ENCODE measurements around the gene DNAH17.
"Not testable (repeated sequence)": the region's sequence is repeated elsewhere in the genome, so short reads cannot be mapped to it uniquely, and the experiment has no call there.

Gene DNAH17

DNA sequence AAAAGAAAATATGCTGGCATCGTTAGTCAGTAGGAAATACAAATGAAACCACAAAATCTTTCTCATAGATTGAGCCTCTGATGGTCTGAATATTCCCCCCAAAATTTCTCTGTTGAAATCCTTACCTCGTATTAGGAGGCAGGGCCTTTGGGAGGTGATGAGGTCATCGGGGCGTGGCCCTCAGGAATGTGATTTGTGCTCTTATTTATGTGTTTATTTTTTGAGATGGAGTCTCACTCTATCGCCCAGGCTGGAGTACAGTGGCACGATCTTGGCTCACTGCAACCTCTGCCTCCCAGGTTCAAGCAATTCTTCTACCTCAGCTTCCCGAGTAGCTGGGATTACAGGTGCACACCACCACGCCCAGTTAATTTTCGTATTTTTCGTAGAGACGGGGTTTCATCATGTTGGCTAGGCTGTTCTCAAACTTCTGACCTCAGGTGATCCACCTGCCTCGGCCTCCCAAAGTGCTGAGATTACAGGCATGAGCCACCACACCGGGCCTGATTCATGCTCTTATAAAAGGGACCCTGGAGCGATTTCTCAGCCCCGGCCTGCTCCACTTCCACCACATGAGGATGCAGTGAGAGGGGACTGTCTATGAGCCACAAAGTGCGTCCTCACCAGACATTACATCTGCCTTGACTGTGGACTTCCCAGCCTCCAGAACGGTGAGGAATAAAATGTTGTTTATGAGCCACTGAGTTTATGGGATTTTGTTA lies 53.1 kb downstream of the DNAH17 start:
- no peak for DNase-seq

GRCh38 chr17:78522031-78522809 lies 55.0 kb downstream of the DNAH17 start:
- DNase-seq: no peak

- DNase-seq: no peak
Observed at GRCh38 chr17:78517421-78517820, 59.8 kb downstream of the DNAH17 start.

DNA sequence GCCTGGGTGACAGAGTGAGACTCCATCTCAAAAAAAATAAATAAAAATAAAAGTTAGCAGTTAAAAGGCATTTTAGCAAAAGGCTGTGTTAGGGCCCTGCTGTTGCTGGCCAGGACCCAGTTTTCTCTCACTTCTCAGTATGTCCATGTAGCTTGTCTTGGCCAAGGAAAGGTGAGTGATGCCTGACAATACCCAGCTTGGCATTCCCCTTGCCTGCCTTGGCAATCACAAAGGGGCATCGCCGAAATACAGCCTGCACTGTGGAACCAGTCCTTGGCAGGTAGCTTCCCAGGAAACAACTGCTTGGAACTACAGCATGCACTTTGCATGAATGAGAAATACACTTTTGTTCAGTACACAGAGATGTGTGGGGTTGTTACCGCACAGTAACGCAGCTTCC lies 61.7 kb downstream of the DNAH17 start:
- DNase-seq: no peak

GRCh38 chr17:78514521-78514920 lies 62.7 kb downstream of the DNAH17 start:
- DNase-seq: no peak

DNA sequence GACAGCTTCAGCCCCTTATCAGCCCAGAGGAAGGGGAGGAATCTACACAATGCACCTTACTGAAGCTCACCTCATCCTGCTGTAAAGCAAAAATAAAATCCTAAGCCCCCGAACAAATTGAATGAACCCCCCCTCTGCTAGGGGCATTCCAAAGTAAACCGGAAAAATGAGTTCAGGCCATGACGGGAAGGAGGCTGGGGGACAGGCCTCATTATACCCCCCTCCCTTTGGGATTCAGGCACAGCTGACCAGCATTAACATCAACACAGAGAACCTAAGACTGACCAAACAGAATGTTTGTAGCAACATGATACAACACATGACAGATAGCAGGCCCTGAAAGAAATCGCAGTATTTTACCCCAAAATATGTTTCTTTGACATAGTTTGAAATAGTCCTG lies 64.2 kb downstream of the DNAH17 start:
- DNase-seq: no peak

GRCh38 chr17:78510141-78511075 lies 66.8 kb downstream of the DNAH17 start:
- no peak for DNase-seq

- DNase-seq: no peak
Observed at GRCh38 chr17:78507526-78507925, 69.7 kb downstream of the DNAH17 start.

- no peak for DNase-seq
Observed at GRCh38 chr17:78506454-78507309, 70.5 kb downstream of the DNAH17 start.

DNA sequence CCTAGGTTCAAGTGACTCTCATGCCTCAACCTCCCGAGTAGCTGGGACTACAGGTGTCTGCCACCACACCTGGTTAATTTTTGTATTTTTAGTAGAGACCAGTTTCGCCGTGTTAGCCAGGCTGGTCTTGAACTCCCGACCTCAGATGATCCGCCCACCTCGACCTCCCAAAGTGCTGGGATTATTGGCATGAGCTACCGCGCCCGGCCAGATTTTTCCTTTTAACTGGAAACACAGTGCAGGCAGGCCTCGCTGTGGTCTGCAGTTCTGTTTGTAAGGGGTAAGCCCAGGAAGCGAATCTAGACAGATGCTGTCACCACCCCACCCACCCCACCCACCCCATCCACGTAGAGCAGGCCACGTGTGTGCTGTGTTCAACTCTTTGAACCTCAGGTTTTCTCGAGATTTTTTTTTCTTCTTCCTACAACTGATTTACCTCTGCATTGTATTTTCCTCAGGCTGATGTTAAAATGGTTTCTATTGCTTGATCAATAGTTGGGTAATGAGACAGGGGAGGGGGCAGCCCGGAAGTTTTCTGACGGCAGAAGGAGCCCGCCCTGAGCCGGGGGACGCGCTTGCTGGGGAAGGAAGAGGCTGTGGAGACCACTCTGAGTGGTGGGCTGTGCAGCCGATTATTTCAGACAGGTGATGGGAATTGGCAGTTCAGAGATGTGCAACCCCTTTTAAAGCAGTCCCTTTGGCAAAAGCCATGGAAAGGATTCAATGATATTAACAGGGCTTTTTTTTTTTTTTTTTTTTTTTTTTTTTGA lies 72.9 kb downstream of the DNAH17 start:
- DNase-seq: no peak

- DNase-seq: not testable (repeated sequence)
Observed at GRCh38 chr17:78503388-78503787, 73.8 kb downstream of the DNAH17 start.

DNA sequence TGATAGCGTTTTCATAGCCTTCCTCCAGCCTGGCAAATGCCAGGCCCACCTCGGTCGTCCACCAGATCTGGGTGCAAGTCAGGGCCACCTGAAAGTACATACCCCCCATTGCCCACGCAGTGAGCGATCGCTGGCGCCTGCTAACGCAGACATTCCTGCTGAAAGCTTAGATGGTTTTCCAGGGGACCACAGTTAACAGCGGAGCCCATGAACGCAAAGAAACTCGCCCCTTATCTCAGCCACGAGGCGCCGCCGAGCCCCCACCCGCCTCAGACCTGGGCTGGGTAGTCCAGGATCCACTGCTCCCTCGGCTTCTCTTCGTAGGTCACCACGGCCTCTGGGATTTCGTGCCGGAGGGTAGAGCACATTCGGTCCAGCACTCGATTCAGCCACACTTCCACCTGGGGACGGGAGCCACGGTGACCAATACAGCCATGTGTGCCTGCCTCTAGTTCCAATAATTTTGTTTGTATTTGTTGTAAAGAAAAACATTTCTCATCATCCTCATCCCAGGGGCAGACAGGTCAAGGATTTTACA lies 74.5 kb downstream of the DNAH17 start:
- DNase-seq: no peak

GRCh38 chr17:78501241-78502036 lies 75.8 kb downstream of the DNAH17 start:
- no peak for DNase-seq

DNA sequence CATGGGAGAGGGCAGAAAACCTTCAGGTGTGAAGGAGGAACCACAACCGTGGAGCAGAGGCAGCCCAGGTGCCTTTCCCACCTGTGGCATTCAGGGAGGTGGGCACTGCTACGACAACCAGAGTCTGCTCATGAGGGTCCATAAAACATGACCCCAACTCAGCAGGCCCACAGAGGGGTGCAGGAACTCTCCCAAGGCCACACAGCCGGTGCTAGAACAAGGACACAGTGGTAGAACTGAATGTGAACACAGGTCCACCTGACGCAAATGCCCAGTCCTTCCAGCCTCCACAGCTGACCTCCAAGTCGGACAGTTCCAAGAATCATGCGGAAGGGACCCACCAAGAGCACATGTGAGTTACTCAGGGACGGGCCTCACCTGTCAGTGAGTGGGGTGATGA lies 76.4 kb downstream of the DNAH17 start:
- no peak for DNase-seq

- no peak for DNase-seq
Observed at GRCh38 chr17:78499715-78500540, 77.3 kb downstream of the DNAH17 start.

DNA sequence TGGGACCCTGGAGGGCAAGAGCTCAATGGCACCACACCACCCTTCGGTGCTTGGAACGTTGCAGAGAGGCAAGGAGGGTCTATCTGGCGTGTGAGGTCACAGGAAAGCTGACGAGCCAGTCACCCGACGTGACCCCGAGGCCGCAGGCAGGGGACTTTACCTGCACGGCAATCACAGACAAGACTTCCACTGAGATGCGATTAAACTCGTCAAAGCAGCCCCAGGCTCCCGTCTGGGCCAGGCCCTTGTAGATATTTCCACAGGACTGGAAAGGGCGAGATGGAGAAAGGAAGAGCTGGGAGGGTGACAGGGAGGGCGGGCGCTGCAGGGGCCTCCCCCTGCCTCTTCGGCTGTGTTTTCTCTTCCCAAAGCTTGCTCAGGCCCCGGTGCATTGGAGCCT lies 78.3 kb downstream of the DNAH17 start:
- DNase-seq: no peak

GRCh38 chr17:78497115-78497540 lies 80.1 kb downstream of the DNAH17 start:
- peak; percentile 91 for DNase-seq

DNA sequence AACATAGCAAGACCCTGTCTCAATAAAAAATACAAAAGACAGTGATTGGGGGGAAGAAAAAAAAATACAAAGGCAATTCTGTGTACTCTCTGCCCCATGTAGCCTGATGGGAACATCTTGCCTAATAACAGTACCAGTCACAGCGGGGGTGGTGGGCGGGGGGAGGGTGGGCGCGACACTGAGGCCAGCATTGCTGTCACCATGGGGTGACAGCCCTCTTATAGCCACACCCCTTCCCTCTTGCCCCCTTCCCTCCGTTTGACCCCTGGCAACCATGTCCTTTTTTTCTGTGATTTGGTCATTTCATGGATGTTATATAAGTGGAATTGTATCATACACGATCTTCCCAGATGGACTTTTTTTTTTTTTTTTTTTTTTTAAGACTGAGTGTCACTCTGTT lies 80.9 kb downstream of the DNAH17 start:
- DNase-seq: no peak

GRCh38 chr17:78495634-78496033 lies 81.6 kb downstream of the DNAH17 start:
- DNase-seq: no peak

Measured in eye (tissue), 1 donor.